ENCODE results near the gene ADGRL3.

DNA sequence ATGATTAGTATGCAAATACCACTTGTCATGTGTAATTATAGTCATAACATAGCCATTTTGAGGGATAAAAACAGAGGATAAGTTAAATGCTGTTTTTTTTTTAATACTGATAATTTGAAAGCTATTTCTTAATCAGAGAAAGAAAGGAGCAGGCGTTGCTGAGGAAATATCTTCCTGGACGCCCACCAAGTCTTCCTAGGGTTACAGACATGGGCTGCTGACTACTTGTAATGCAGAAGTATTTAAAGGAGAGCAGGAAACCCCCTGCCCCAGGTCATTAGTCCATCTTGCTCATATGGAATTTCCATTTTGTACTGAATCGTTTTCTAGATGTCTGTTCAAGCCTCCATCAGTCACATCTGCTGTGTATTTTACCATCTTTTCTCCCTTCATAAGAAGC, 176.2 kb downstream of the ADGRL3 start:
- TF ChIP-seq, protein P1, sequence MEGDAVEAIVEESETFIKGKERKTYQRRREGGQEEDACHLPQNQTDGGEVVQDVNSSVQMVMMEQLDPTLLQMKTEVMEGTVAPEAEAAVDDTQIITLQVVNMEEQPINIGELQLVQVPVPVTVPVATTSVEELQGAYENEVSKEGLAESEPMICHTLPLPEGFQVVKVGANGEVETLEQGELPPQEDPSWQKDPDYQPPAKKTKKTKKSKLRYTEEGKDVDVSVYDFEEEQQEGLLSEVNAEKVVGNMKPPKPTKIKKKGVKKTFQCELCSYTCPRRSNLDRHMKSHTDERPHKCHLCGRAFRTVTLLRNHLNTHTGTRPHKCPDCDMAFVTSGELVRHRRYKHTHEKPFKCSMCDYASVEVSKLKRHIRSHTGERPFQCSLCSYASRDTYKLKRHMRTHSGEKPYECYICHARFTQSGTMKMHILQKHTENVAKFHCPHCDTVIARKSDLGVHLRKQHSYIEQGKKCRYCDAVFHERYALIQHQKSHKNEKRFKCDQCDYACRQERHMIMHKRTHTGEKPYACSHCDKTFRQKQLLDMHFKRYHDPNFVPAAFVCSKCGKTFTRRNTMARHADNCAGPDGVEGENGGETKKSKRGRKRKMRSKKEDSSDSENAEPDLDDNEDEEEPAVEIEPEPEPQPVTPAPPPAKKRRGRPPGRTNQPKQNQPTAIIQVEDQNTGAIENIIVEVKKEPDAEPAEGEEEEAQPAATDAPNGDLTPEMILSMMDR (IDR thresholded peaks at IDR 0.05), result no peak
- TF ChIP-seq EZH2 (IDR thresholded peaks at IDR 0.05), result no peak
- TF ChIP-seq EZH2phosphoT487 (IDR thresholded peaks at IDR 0.05), result no peak

Data from neural progenitor cell (in vitro differentiated cells).